Neural cell (in vitro differentiated cells): ENCODE results near the gene FAM43A. TPM values are rescaled to one million over a fixed set of nuclear protein-coding genes. Genes with fewer than 3 reads are reported as not detected.

ENCODE experiments used
- H2AFZ ChIP-seq: fragments of 200-600, 300-800 bp; sonication (generic), shearing (Covaris generic); 2 replicates; pipeline ENCODE4 v1.6.0; 2014; ENCODE audit warnings: low read depth, mild to moderate bottlenecking, antibody characterized with exemption, low read length, moderate library complexity
- H3F3A ChIP-seq: fragments of 200-600 bp; shearing (Covaris generic); 2 replicates; pipeline ENCODE4 v1.6.1; 2016; ENCODE audit warnings: mild to moderate bottlenecking, moderate library complexity, mixed read lengths, antibody characterized with exemption, low read length; ENCODE audit not compliant: insufficient read depth, poor library complexity, severe bottlenecking
- H3K27ac ChIP-seq: fragments of 200-600, 300-800 bp; sonication (generic), shearing (Covaris generic); 2 replicates; pipeline ENCODE4 v1.5.1; 2014; ENCODE audit warnings: mild to moderate bottlenecking, low read length, moderate library complexity
- H3K27me3 ChIP-seq: fragments of 300-800, 200-600 bp; sonication (generic), shearing (Covaris generic); 2 replicates; pipeline ENCODE4 v1.6.0; 2014; ENCODE audit warnings: mild to moderate bottlenecking, low read depth, low read length, moderate library complexity; ENCODE audit not compliant: insufficient read depth
- H3K36me3 ChIP-seq: fragments of 300-800, 200-600 bp; sonication (generic), shearing (Covaris generic); 2 replicates; pipeline ENCODE4 v1.5.1; 2014; ENCODE audit warnings: mild to moderate bottlenecking, antibody characterized with exemption, low read length, moderate library complexity; ENCODE audit not compliant: insufficient read depth
- H3K4me2 ChIP-seq: fragments of 300-800, 200-600 bp; sonication (generic), shearing (Covaris generic); 2 replicates; pipeline ENCODE4 v1.6.0; 2014; ENCODE audit warnings: mild to moderate bottlenecking, low read length
- H3K4me3 ChIP-seq: fragments of 300-800, 200-600 bp; sonication (generic), shearing (Covaris generic); 2 replicates; pipeline ENCODE4 v1.5.1; 2014; ENCODE audit warnings: mild to moderate bottlenecking, low read length, moderate library complexity
- H3K79me2 ChIP-seq: fragments of 200-600 bp; shearing (Covaris generic); replicated peaks from 2 replicates; pipeline ENCODE4 v1.6.0; 2014; ENCODE audit warnings: mild to moderate bottlenecking, low read length, moderate library complexity; ENCODE audit not compliant: insufficient read depth
- H3K9ac ChIP-seq: fragments of 300-800, 200-600 bp; sonication (generic), shearing (Covaris generic); 2 replicates; pipeline ENCODE4 v1.6.1; 2016; ENCODE audit warnings: mild to moderate bottlenecking, low read length, mixed read lengths
- H3K9me2 ChIP-seq: fragments of 200-600 bp; shearing (Covaris generic); 2 replicates; pipeline ENCODE4 v1.6.1; 2016; ENCODE audit warnings: mild to moderate bottlenecking, low read length, mixed read lengths; ENCODE audit not compliant: insufficient read depth
- H3K9me3 ChIP-seq: fragments of 200-600, 300-800 bp; sonication (generic), shearing (Covaris generic); 2 replicates; pipeline ENCODE4 v1.6.1; 2016; ENCODE audit warnings: mild to moderate bottlenecking, mixed run types, low read length, moderate library complexity, mixed read lengths
- H4K20me1 ChIP-seq: fragments of 200-600 bp; shearing (Covaris generic); 2 replicates; pipeline ENCODE4 v1.6.1; 2016; ENCODE audit warnings: mild to moderate bottlenecking, mixed run types; ENCODE audit not compliant: insufficient read depth
- CTCF ChIP-seq: fragments of 450-650 bp; IDR thresholded peaks from 2 replicates; pipeline ENCODE4 v1.5.1; 2014; ENCODE audit warnings: antibody characterized with exemption, mild to moderate bottlenecking, moderate library complexity; ENCODE audit not compliant: poor library complexity, severe bottlenecking
- EP300 ChIP-seq: fragments of 450-650 bp; conservative IDR thresholded peaks from 2 replicates; pipeline ENCODE4 v1.6.1; 2014; ENCODE audit warnings: antibody characterized with exemption, mild to moderate bottlenecking, moderate library complexity; ENCODE audit not compliant: poor library complexity, severe bottlenecking
- EZH2 ChIP-seq: fragments of 200-600, 300-800 bp; shearing (Covaris generic), sonication (generic); IDR thresholded peaks from 2 replicates; pipeline ENCODE4 v1.6.1; 2014; ENCODE audit warnings: antibody characterized with exemption, low read length, borderline replicate concordance, mild to moderate bottlenecking; ENCODE audit not compliant: insufficient read depth, poor library complexity, severe bottlenecking
- MXI1 ChIP-seq: fragments of 450-650 bp; conservative IDR thresholded peaks from 2 replicates; pipeline ENCODE4 v1.6.1; 2014; ENCODE audit warnings: antibody characterized with exemption, mild to moderate bottlenecking; ENCODE audit not compliant: poor library complexity, severe bottlenecking
- POLR2AphosphoS5 ChIP-seq: IDR thresholded peaks from 2 replicates; pipeline ENCODE4 v1.6.1; 2012
- RAD21 ChIP-seq: fragments of 450-650 bp; conservative IDR thresholded peaks from 2 replicates; pipeline ENCODE4 v1.6.1; 2014; ENCODE audit warnings: antibody characterized with exemption, mild to moderate bottlenecking, moderate library complexity
- REST ChIP-seq: IDR thresholded peaks from 2 replicates; pipeline ENCODE4 v1.6.1; 2012; ENCODE audit warnings: borderline replicate concordance
- SMC3 ChIP-seq: fragments of 450-650 bp; conservative IDR thresholded peaks from 2 replicates; pipeline ENCODE4 v1.6.1; 2014; ENCODE audit warnings: antibody characterized with exemption, mild to moderate bottlenecking, moderate library complexity; ENCODE audit not compliant: poor library complexity
- TAF1 ChIP-seq: IDR thresholded peaks from 2 replicates; pipeline ENCODE4 v1.6.1; 2012; ENCODE audit warnings: low read depth
- polyA plus RNA-seq: library from polyadenylated mRNA; depleted of rRNA; stranded (reverse); fragments of >200 nt; gene quantifications from 2 replicates; pipeline ENCODE4 v1.2.3, GENCODE V29; 2014

Gene FAM43A
- polyA plus RNA-seq, 1 donor from 2014 or later, result 0.59 TPM

- Histone ChIP-seq H3K27me3 (no peaks in the 10 kb centered on the region), H4K20me1 (no peaks in the 10 kb centered on the region), H3K9me2 (no peaks in the 10 kb centered on the region), H2AFZ (no peak overlapping the region), H3K27ac (no peak overlapping the region), H3K4me3 (no peak overlapping the region), H3K36me3 (no peaks in the 10 kb centered on the region), H3K9ac (no peak overlapping the region), H3F3A (no peaks in the 10 kb centered on the region), H3K9me3 (no peaks in the 10 kb centered on the region), H3K4me2 (no peak overlapping the region), H3K79me2 (no peaks in the 10 kb centered on the region)
- no peak for TF ChIP-seq POLR2AphosphoS5
- TF ChIP-seq SMC3, result no peak
- TF ChIP-seq MXI1, result no peak
- no peak for TF ChIP-seq TAF1
- TF ChIP-seq CTCF, result no peak
- no peak for TF ChIP-seq REST
Measured at GRCh38 chr3:194637541-194638400, 47.9 kb upstream of the FAM43A start.

GRCh38 chr3:194638991-194639605, 46.6 kb upstream of the FAM43A start:
- H2AFZ ChIP-seq, result no peak overlapping the region
- no peak overlapping the region for H3K9ac ChIP-seq
- H3F3A ChIP-seq, result no peaks in the 10 kb centered on the region
- no peaks in the 10 kb centered on the region for H3K36me3 ChIP-seq
- TF ChIP-seq CTCF (no peak), MXI1 (no peak), EP300 (no peak), REST (no peak), POLR2AphosphoS5 (no peak), RAD21 (no peak), SMC3 (no peak), TAF1 (no peak), EZH2 (no peak)
- no peaks in the 10 kb centered on the region for H3K9me2 ChIP-seq
- H3K79me2 ChIP-seq, result no peaks in the 10 kb centered on the region
- H3K27me3 ChIP-seq, result no peaks in the 10 kb centered on the region
- H3K4me3 ChIP-seq, result no peak overlapping the region
- no peak overlapping the region for H3K27ac ChIP-seq
- no peaks in the 10 kb centered on the region for H3K9me3 ChIP-seq
- H4K20me1 ChIP-seq, result no peaks in the 10 kb centered on the region
- H3K4me2 ChIP-seq, result no peak overlapping the region
